ENCODE results near the gene BPGM.

The BPGM gene

GRCh38 chr7:134721171-134721570 lies 74.5 kb downstream of the BPGM start:
- Histone ChIP-seq H2AFZ (ENCODE audit: low read length) (no peak overlapping the region), H3K27me3 (ENCODE audit: insufficient read depth, low read length, poor library complexity, severe bottlenecking) (no peaks in the 10 kb centered on the region), H3K79me2 (ENCODE audit: insufficient read depth, low read length) (no peaks in the 10 kb centered on the region), H3F3A (ENCODE audit: low read depth) (no peaks in the 10 kb centered on the region), H3K4me1 (ENCODE audit: insufficient read depth, low read length, poor library complexity, severe bottlenecking) (no peaks in the 10 kb centered on the region), H3K9me2 (replicated peaks; ENCODE audit: low read depth, low read length) (no peaks in the 10 kb centered on the region), H3K4me3 (ENCODE audit: low read length, poor library complexity, severe bottlenecking) (no peak overlapping the region), H3K36me3 (ENCODE audit: insufficient read depth, low read length) (no peaks in the 10 kb centered on the region), H4K20me1 (ENCODE audit: insufficient read depth, low read length, poor library complexity, severe bottlenecking) (no peaks in the 10 kb centered on the region), H3K4me2 (ENCODE audit: low read depth, low read length, poor library complexity, severe bottlenecking) (no peak overlapping the region), H3K9me3 (ENCODE audit: insufficient read depth, low read depth, low read length) (no peaks in the 10 kb centered on the region), H3K9ac (ENCODE audit: low read depth, low read length, poor library complexity, severe bottlenecking) (no peak overlapping the region)
- TF ChIP-seq CTCF (conservative IDR thresholded peaks at IDR 0.05; ENCODE audit: low read length) (no peak), EZH2phosphoT487 (IDR thresholded peaks at IDR 0.05; ENCODE audit: borderline replicate concordance) (no peak)

GRCh38 chr7:134722786-134723322 lies 76.2 kb downstream of the BPGM start:
- no peaks in the 10 kb centered on the region for H3K36me3 ChIP-seq (ENCODE audit: insufficient read depth, low read length)

DNA sequence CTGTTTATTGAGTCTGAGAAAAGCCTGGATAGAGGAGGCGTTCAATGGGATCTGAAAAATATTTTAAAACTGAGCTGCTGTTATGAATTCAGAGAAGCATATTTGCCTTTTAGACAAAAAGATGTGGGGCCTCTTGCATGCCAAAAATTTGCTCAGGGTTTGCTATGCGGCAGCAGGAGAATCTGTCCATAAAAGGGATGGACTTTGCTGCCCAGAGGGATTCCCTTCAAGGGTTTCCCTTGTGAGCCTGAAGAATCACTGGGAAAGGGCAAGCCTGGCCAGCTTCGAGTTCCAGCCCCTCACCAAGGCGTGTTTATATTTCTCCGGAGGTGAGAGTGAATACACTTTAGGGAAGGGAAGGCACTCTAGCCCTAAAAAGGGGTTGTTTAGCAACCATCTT lies 77.2 kb downstream of the BPGM start:
- Histone ChIP-seq H3F3A (ENCODE audit: low read depth) (no peaks in the 10 kb centered on the region), H3K4me3 (ENCODE audit: low read length, poor library complexity, severe bottlenecking) (no peak overlapping the region), H3K36me3 (ENCODE audit: insufficient read depth, low read length) (no peaks in the 10 kb centered on the region), H4K20me1 (ENCODE audit: insufficient read depth, low read length, poor library complexity, severe bottlenecking) (no peaks in the 10 kb centered on the region), H3K9ac (ENCODE audit: low read depth, low read length, poor library complexity, severe bottlenecking) (no peak overlapping the region), H3K79me2 (ENCODE audit: insufficient read depth, low read length) (no peaks in the 10 kb centered on the region), H3K4me1 (ENCODE audit: insufficient read depth, low read length, poor library complexity, severe bottlenecking) (no peaks in the 10 kb centered on the region), H2AFZ (ENCODE audit: low read length) (no peak overlapping the region), H3K4me2 (ENCODE audit: low read depth, low read length, poor library complexity, severe bottlenecking) (no peak overlapping the region), H3K9me3 (ENCODE audit: insufficient read depth, low read depth, low read length) (no peaks in the 10 kb centered on the region), H3K27me3 (ENCODE audit: insufficient read depth, low read length, poor library complexity, severe bottlenecking) (no peaks in the 10 kb centered on the region), H3K9me2 (replicated peaks; ENCODE audit: low read depth, low read length) (no peaks in the 10 kb centered on the region)
- TF ChIP-seq EZH2phosphoT487 (IDR thresholded peaks at IDR 0.05; ENCODE audit: borderline replicate concordance), result no peak
- no peak for TF ChIP-seq CTCF (conservative IDR thresholded peaks at IDR 0.05; ENCODE audit: low read length)

More at GRCh38 chr7:134722786-134723322, 76.2 kb downstream of the BPGM start:
- Histone ChIP-seq H2AFZ (ENCODE audit: low read length) (no peak overlapping the region), H3K9ac (ENCODE audit: low read depth, low read length, poor library complexity, severe bottlenecking) (no peak overlapping the region), H3K4me2 (ENCODE audit: low read depth, low read length, poor library complexity, severe bottlenecking) (no peak overlapping the region), H3K27me3 (ENCODE audit: insufficient read depth, low read length, poor library complexity, severe bottlenecking) (no peaks in the 10 kb centered on the region), H3F3A (ENCODE audit: low read depth) (no peaks in the 10 kb centered on the region), H4K20me1 (ENCODE audit: insufficient read depth, low read length, poor library complexity, severe bottlenecking) (no peaks in the 10 kb centered on the region), H3K4me3 (ENCODE audit: low read length, poor library complexity, severe bottlenecking) (no peak overlapping the region), H3K79me2 (ENCODE audit: insufficient read depth, low read length) (no peaks in the 10 kb centered on the region), H3K9me2 (replicated peaks; ENCODE audit: low read depth, low read length) (no peaks in the 10 kb centered on the region), H3K9me3 (ENCODE audit: insufficient read depth, low read depth, low read length) (no peaks in the 10 kb centered on the region), H3K4me1 (ENCODE audit: insufficient read depth, low read length, poor library complexity, severe bottlenecking) (no peaks in the 10 kb centered on the region)
- TF ChIP-seq CTCF (conservative IDR thresholded peaks at IDR 0.05; ENCODE audit: low read length) (no peak), EZH2phosphoT487 (IDR thresholded peaks at IDR 0.05; ENCODE audit: borderline replicate concordance) (no peak)

Data from Loucy (cell line).